Left kidney (tissue), 2 donors: ENCODE measurements around the gene AATK. TPM values are rescaled to one million over a fixed set of nuclear protein-coding genes. Genes with fewer than 3 reads are reported as not detected.

Source experiments
- DNase-seq: peaks from one replicate; pipeline ENCODE4 v3.0.0-alpha.2; 2013
- polyA plus RNA-seq: library from polyadenylated mRNA; unstranded; fragments of 120-200 nt; gene quantifications from one replicate; pipeline ENCODE4 v1.2.1, GENCODE V29; 2013; ENCODE audit not compliant: insufficient read length

Gene AATK
- polyA plus RNA-seq, 1 donor, result 3.9 TPM

DNA sequence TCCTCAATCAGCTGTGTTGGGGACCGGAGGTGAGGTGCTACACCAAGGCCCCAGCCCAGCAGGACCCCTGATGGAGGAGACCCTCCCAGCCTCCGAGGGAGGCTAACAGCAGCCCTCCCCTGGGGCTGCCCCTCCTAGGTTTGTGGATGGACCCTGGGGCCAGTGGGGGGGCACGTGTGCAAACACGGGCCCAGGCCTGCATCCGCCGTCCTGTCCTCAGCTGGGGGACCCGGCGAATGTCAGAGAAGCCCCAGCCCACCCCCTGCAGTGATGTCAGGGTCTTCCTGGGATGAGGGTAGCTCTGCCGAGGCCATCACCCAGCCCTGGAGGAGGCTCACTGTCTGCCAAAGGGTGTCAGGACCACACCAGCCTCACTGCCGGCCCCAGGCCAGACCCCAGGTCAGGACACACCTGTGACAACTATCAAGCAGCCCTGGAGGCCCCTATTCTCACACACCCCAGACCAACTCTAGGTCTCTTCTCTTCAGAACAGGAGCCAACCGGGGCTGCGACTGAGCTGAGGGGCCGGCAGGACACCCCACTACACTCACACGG lies 30.0 kb upstream of the AATK start:
- DNase-seq, result no peak

DNA sequence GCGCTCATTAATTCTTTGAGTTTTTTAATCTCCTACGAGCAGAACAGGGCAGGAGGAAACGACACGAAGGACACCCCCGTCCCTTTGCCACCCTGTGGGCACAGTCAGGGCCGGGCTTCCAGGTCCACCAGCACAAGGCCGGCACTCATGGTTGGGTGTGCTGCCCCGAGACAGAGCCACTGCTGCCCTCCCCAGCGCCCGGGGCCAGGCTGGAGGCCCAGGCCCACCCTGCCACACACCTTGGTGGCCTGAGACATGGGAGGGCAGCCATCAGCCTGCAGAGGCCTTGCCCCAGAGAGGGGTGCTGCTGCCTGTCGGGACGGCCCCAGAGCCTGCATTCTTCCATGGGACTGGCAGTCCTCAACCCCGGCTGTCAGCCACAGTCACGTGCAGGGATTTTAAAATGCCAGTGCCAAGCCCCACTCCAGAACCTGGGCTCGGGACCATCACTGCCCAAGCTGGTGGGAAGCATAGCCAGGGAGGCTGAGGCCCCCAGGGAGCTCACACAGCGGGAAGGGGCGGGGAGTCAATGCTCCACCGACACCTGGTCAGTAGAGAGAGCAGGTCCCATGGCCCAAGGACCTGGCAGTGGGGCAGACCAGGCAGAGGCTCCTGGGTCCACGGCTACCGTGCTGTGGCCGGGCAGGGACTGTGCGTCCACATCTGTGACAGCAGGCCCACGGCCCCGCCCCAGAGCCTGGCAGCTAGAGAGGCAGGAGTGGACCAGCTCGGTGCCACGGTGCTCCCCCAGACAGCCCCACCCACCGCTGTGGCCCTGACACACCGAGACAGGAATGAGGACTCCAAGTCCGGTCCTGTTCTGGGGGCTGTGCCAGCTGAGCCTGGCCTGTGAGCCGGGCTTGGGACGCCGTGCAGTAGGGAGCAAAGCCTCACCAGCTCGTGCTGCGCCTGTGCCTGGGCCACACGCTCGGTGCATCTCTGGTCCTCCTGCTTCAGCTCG lies 29.2 kb upstream of the AATK start:
- no peak for DNase-seq

DNA sequence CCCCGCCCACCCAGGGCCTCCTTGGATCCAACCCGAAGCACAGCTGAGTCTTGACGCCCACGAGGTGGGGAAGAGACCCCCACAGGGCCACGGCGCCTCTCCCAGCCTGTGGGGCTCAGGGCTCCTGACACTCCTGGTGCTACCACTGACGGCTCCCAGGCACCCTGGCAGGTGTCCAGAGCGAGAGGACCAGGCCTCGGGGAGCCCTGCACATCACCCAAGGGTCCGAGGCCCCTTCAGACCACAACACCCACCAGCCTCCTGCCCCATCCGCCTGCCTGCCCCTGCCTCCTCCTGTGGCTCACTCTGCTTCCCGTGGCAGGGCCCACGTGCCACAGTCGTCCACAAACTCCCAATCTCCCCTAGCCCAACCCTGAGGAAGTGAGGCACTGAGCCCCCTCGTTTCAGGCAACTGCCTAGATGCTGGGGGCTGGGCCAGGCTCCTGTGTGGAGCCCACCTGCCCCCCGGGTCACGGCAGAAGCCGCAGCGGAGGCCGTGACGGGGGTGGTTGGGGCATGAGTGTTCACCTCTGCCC lies 28.3 kb upstream of the AATK start:
- DNase-seq, result no peak

DNA sequence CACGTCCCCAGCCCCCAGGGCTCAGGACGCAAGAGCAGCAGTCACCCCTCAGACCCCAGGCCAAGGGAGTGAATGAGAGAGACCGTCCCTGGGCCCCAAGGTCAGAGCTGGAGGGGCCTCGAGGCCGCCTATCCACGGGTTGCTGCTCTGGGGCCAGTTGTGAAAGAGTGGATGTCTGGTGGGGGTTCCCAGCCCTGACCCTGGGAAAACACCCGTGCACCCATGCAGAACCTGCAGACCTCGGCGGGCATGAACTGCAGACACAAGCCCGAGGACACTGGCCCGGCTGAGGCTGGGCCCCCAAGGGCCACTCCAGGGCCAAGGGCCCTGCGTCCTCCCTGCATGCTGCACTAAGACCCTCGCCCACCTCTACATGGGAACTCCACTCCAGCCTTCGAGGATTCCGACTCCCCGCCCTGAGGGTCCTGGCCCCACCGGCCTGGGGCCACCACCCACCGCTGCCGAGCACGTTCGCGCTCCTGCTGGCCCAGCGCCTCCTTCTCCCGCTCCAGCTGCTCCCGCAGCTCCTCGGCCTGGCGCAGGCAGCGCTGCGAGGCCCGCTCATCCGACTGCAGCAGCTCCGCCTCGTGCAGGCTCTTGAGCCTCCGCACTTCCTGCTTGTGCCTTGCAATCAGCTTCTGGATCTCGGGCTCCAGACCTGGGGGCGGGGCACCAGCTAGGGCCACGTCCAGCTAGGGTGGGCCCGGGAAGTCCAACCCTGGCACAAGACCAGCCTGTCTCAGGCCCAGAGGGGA lies 27.6 kb upstream of the AATK start:
- peak; percentile 24 for DNase-seq

DNA sequence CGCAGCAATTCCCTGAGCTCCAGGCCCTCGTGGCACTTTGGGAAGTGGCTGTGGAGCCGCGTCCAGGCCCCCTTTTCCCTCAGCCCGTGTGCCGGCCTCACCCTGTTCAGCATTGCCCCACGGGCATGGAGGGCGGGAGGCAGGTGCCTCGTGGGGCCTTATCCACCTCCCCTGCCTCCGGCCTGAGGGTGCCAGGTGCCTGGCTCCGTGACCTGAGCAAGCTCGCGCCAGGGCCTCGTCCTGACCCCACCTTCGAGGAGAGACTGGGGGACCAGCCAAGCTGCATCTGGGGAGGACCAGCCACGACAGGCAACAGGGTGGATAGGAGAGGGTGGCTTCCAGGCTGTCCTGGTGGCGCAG lies 27.0 kb upstream of the AATK start:
- DNase-seq, result no peak

DNA sequence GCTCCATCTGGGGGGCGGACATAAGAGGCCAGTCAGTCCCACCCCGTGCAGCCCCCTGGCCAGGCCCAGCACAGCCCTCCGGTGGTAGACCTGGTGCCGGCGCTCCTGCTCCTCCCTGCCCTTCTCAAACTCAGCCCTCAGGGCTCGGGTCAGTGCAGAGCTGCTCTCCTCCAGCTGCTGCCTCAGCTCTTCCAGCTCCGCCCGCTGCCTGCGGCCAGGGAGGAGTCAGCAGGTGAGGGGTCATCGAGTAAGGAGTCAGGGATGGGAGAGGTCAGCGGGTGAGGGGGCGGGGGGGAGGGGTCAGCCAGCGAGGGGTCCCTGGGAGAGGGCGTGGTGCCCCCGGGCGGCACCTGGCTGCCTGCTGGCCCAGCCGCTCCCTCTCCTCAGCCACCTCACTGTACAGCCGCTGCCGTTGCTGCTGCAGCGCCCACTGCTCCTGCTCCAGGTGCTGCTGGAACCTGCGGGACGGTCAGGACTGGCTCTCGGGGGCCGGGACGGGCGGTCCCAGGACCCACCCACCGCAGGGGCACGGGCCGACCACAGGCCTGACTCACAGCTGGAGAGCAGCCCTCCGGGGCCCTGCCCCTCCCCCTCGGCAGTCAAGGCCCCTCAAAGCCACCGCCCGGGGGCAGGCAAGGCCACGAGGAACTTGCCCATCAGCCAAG lies 26.5 kb upstream of the AATK start:
- DNase-seq, result no peak

DNA sequence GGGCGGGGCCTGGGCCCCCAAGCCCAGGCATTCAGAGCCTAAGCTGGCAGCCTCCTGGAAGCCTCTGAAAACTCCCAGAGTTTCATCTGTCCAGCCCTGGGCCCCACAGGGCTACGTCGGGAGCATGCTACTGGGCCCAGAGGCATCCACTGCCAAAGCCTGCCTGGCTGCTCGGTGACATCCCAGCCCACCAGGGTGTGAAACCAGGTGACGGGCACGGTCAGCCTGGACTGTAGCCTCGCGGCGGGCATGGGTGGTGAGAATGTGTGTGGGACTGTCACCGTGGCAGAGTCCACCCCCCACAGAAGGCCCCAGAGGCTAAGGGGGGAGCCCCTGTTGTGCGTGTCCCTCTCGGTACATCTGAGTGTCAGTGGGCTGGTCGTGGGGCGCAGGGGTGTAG lies 25.6 kb upstream of the AATK start:
- DNase-seq, result no peak

DNA sequence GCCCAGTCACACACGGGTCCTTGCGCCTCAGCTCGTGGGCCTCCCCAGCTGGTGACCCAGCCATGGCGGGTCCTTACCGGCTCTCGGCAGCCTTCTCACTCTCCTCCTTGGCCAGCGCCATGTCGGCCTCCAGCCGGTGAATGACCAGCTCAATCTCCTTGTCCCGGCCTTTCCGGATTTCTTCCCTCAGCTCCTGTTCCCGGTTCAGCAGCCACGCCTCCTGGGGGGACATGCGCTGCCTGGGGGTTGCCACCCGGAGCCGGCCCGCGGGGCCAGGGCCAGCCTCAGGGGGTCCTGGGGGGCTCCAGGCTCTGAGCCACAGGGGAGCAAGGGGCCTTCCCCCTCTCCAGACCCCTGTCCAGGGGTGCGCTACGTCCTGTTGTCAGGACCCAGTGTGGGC lies 25.1 kb upstream of the AATK start:
- DNase-seq, result no peak

DNA sequence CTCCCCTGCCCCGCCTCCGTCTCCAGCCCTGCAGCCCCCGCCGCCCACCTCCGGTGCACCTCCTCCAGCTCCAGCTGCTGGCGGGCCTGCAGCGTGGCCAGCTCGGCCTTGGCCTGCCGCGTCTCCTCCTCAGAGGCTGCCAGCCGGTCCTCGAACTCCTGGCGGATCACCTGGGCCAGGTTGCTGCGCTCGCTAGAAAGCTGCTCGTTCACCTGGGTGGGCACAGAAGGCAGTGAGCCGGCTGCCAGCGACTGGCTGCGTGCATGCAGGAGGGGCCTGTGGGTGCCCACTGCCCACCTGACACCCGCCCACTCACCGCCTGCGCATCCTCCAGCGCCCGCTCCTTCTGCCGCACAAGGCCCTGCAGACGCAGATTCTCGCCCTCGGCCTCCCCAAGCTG lies 24.6 kb upstream of the AATK start:
- no peak for DNase-seq

DNA sequence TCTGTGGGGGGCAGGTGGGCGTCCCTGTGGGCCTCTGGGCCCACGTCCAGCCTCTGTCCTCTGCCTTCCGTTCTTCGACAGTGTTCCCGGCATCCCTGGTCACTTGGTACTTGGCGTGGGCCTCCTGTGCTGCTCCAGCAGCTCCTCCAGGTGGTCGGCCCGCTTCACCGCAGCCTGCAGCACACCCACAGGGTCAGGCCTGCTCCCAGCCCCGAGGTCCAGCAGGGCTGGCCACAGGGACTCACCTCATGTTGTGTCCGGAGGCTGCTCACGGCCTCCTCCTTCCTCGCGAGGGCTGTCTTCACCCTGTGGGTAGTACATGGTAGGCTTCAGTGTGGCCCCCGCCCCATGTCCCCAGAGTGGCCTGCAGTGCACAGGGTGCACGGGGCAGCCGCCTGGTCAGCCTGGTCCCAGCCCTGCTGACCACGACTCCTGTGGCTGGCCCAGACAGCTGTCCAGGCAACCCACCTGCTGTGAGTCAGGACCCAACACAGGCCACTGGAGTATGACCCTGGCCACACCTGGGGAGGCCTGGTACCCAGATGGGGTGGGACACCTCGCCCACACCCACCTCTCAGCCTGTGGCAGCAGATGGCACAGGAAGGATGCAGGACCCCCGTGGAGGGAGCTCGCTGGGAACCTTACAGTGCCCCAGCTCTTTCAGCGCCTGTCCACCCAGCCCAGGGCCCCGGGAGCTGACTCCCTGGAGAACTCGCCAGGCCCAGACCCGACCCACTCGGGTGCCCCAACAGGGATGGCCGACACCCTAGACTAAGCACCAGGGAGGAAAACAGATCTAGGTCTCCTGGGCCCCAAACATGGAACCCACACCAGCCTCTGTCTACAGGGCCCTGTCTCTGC lies 23.9 kb upstream of the AATK start:
- DNase-seq, result no peak

DNA sequence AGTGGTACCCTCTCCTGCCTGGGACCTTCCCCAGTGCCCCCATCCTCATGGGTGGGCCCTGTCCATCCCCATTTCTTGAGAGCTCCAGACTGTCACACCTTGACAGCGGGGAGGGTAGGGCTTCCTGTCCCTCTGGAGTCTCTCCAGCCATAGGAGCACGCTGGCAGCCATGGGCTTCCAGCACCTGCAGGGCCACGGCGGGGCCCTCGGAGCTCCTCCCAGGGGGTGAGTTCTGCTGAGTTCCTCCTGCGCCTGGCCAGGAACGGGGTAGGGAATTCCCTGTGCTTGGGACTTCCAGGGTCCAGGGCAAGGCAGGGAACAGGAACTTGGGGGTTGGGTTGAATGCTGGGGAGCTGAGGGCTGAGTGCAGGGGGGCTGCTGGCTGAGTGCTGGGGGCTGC lies 23.0 kb upstream of the AATK start:
- DNase-seq, result no peak

DNA sequence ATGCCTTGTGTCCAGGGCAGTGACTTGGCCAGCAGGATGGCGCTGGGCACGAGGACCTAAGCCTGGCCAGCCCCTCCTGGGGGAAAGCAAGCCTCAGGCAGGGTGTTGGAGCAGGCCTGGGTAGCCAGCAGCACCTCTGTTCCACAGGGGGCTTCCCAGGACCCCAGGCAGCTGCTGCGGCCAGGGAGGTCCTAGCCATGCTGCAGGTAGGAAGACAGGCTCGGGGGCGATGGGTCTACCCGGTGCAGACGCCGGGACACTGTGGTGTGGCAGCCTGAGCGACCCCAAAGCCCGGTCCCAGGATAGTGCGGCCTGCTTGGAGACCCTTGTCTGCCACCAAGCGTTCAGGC lies 22.4 kb upstream of the AATK start:
- DNase-seq, result no peak

DNA sequence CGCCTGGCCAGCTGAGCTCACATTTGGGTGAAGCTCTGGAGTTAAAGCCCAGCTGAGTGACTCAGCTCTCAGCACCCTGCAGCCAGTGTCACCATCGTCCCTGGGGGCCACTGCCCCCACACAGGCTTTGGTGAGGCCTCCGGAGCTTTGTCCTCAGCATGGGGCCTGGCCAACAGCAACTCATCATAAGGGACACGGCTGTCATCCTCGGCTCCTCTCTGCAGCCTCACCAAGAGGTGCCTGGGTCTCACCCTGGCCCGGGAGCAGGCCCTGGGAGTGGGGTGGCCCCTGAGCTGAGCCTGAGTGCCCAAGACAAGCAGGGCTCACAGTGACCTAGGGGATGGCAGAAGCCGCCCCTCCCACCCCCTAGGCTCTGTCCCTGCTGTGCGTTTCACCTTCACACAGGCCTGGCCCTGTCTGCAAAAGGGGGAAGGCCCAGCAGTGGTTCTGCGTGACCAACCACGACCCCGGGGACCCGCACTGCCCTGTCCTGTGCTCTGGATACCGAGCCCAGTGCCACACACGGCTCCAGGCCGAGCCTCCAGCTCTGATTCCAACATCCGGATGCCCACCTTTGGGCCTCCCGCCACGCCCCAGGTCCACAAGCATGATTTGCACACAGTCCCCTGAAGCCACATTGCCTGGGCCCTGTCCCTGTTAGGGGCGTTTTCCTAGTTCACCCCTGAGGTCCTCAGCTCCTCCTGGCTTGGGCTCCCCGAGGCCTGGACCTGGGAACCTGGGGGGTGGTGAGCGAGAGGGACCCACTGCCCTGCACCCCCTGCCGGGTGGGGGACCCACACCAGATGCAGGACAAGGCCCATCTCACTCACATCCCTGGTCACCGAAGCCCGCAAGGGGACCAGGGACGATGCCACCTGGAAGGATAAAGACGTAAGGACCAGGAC lies 21.8 kb upstream of the AATK start:
- DNase-seq, result no peak

DNA sequence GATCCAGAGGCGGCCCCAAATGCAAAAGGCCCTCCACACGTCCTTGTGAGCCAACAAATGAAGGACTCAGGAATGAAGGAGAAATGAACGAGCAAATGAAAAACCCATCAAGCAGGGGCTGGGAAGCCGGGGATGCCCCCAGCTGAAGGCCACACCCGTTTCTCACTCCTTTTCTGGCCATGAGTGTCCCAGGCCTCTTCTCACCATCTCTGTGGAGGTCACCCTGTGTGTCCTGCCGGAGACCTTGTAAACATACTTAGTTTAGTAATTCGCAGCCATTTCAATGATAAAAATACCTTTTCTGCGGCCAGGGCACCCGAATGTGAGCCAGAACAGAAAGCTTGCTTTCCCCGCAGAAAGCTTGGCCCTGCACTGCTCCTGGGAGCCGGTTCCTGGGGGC lies 21.1 kb upstream of the AATK start:
- DNase-seq, result no peak

DNA sequence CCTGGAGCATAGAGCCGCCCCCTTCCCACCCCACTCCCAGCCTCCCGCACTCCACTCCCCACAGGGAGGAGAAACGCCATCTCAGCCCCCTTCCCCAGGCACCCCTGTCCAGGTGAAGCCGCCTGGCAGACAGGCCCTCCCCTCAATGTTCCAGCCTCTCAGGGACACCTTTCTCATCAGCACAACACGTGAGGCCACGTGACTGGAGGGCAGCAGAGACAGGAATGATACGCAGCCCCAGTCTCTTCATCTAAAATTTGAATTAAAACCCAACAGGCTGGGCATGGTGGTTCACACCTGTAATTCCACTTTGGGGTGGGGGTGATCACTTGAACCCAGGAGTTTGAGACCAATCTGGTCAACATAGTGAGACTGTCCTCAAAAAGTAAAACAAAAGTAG lies 20.2 kb upstream of the AATK start:
- no peak for DNase-seq

DNA sequence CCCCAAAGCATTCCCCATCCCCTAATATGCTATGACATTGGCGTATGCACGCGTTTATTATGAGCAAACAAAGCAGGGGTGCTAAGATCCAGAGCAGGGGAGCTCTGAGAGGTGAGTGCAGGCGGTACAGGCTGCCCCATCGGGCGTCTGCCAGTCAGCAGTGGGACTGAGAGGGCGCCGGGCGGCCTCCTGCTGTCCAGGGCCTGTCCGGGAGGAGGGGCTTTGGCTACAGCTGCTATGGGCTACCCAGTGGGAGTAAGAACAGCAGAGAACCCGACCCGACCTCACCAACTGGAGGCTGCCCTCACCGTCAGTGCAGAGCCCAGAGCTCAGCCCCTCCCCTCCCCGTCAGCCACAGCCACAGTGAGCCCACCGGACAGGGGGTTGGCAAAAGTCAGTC lies 18.5 kb upstream of the AATK start:
- DNase-seq, result no peak

DNA sequence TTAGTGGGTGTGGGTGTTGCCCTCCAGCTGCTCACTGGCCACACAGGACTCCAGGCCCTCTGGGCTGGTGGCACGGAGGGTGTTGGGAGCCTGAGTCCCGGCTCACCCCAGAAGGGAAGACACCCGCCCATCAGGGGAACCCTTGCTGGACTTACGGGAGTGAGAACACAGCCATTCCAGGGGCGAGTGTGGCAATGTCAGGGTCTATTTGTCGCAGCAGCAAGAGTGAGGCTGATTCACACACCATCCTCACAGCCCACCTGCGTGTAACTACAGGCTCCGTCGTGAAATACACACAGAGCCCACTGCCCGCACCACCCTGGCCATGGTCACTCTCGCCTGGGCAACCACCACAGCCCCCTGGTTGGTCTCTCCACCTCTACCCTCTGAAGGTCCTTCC lies 17.8 kb upstream of the AATK start:
- no peak for DNase-seq

DNA sequence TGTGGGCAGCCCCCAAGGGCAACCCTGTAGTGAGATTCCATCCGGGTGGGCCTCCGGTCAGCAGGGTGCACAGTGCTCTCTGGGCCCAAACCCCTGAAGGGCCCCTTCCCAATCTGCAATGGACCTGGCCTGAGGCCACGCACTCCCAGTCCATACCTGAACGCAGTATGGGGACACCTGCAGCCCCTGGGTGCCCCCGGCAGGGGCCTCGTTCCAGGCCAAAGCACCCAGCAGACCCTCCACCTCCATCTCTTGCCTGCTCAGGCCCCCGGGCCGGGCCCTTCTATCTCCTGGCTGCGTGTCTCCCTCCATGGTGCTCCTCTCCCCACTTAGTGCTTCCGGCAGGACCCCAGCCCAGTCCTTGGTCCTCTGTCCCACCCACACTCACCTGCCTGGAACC lies 17.3 kb upstream of the AATK start:
- DNase-seq, result no peak

DNA sequence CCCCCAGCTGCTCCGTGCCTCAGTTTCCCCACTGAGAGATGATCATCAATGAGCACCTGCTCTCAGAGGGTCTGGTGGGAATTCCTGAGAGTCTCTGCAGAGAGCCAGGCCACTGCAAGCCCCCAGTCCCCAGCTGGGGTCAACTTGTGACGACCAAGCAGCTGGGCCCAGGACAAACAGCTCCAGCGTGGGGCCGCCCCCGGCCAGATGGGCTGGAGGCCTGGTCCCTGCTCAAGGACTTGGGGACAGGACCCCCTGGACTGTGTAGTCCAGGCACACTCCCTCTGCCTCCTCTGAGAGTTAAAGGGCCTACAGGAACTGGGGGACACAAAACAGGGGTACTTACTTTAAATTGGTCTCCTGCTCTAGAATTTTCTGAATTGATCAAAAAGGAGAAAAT lies 16.6 kb upstream of the AATK start:
- no peak for DNase-seq

DNA sequence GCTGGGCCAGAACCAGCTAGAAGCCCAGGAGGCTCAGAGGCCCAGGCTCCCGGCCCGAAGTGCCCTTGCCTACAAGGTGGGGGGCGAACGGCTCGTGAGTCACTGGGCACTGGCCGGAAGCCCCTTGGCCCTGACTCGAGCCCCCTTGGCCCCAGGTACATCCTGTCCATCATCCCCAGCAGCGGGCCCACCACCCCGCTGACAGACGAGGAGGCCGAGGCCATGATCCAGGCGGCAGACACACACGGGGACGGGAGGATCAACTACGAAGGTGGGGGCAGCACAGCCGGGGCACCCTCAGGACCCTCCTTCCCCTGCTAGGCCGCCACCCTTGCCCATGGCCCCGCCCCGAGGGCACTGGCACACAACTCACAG lies 15.8 kb upstream of the AATK start:
- DNase-seq, result no peak
